Middle frontal gyrus (tissue), 1 donor: ENCODE measurements around the gene CPNE5.
A peak's percentile ranks its signal among the peaks of the same experiment; 100 is the strongest.

Source experiments
- DNase-seq: peaks from one replicate; pipeline ENCODE4 v3.0.0-alpha.2; 2015; ENCODE audit warnings: low spot score; ENCODE audit errors: extremely low spot score

CPNE5 gene

DNA sequence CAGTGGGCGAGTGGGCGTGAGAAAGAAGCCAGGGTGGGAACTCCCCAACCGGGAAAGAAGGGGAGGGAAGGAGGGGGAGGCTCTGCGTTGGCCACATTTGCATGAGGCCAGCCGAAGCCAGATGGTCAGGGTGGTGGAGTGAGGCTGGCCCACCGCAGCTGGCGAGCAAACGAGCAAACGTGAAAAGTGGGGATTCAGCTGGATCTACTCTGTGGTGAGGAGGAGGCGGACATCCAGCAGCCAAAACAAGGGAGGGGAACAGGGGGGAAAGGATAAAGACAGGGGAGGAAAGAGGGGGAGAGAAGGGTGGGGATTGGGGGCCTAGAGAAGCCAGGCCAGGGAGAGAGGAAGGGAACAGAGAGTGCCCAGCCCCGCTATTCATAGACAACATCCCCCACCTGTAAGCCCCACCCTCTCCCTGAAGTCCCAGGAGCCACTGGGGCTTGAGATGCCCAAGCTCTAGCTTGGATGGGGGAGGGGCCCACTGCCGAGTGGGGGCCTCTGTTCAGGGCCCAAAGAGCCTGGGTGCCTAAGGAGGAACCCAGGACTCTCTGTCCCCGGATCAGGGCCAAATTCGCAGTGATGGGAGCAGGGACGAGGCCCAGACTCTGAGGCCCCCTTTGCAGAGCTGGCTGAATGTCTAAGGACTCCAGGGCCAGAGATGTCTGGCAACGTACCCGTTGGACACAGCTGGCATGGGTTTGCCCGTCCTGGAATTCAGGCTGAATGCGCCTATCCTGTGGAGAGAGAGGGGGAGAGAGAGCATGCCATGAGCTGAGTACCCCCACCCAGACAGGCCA, 45.1 kb downstream of the CPNE5 start:
- DNase-seq: no peak

DNA sequence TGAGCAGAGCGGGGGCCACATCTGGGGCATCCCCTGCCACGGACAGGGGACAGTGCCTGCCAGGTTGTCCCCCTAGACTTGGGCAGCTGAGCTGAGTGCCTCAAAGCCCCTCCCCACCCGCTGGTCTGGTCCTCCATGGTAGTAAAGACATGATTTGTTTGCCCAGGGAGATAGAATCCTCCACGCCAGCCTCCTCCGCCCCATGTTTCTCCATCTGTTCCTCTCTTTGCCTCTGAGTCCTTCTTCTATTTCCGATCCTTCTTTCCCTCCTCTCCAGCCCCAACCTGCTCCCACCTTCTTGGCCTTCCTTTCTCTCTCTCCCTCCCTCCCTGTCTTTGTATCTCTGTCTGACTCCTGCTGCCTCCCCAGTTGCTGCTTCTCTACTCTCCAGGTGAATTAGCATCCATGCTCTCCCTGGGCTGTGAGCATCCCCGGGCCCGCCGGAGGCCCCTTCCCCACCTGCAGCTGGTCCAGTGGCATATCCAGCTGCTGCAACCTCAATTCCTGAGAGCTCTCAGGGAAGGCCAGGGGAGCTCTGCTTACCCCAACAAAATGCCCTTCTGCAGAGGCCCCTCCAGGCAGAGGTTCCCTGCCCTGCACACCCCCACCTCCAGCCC, 45.8 kb downstream of the CPNE5 start:
- peak; percentile 33 for DNase-seq

- DNase-seq: no peak
These were observed 47.6 kb downstream of the CPNE5 start for GRCh38 chr6:36791521-36792135.

GRCh38 chr6:36791085-36791484, 48.2 kb downstream of the CPNE5 start:
- no peak for DNase-seq

DNA sequence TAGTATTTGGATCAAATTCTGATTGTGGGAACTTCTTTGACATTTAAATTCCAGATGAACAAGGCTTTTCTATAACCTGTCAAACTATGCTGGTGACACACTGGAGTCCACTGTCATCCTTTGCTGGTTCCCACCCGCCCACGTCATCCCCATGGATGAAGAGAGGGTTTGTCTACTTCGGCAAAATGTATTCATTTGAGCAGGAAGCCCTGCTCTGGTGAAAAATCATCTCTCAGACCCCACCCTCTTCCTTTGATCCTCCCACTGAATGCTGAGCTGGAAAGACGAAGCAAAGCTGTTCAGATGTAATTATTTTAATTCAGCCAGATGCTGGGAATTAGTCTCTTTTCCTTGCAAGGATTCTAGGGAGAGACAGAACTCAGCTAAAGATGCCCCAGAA, 50.5 kb downstream of the CPNE5 start:
- DNase-seq: no peak

DNA sequence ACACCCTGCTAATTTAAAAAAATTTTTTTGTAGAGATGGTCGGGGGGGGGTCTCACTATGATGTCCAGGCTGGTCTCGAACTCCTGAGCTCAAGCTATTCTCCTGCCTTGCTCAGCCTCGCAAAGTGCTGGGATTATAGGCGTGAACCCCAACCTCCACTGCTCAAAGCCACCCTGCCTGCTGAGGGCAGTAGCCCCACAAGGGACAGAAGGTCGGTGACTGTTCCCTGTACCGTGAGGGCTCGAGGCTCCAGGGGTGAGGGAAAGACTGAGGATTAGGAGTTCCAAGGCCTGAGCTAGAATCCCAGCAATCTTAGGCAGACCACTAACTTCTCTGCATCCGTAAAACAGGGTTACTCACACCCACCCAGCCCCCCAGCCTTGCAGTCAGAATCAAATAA, 51.1 kb downstream of the CPNE5 start:
- no peak for DNase-seq

DNA sequence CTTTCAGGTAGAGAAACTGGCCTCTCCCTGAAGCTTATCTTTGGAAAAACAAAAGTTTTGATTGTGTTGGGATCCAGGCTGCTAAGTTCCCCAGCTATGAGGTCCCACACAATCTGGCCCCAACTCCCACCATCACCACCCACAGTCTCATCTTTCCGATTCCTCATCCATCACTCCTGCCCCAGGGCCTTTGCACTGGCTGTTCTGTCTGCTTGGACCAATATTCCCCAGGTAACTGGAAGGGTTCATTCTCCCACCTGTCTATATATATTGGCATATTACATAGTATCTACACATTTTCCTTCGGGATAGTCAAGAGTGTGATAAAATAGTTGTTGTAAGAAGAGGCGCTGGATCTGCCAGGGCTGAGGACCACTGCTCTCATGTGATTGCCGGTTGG, 52.0 kb downstream of the CPNE5 start:
- no peak for DNase-seq

DNA sequence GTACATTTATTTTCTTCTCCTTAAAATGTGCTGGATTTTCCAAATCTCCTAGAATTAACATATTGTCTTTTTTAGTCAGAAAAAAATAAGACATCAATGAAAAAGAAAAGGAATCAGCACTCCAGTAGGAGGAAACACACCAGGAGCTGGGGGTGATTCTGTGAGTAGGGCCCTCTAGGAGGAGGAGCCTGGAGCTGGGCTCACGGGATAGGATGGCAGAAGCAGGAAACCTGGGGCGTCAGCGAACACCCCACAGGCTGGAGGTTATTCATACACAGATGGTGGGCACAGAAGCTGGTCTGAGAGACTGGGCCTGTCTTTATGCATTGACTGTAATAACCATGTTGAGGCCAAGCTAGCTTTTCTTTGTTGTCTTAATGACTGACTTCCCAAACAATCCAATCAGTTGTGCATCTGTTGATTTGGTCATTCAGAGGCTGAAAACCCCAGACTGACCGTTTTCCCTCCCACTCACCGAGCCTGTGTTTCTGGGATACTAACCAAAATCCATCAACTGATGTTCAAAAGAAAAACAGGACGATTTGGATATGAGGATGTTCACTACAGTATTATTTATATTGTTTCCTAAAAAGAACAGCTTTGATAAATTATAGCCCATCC, 53.1 kb downstream of the CPNE5 start:
- no peak for DNase-seq

- no peak for DNase-seq
These were observed 54.9 kb downstream of the CPNE5 start for GRCh38 chr6:36784376-36784636.

DNA sequence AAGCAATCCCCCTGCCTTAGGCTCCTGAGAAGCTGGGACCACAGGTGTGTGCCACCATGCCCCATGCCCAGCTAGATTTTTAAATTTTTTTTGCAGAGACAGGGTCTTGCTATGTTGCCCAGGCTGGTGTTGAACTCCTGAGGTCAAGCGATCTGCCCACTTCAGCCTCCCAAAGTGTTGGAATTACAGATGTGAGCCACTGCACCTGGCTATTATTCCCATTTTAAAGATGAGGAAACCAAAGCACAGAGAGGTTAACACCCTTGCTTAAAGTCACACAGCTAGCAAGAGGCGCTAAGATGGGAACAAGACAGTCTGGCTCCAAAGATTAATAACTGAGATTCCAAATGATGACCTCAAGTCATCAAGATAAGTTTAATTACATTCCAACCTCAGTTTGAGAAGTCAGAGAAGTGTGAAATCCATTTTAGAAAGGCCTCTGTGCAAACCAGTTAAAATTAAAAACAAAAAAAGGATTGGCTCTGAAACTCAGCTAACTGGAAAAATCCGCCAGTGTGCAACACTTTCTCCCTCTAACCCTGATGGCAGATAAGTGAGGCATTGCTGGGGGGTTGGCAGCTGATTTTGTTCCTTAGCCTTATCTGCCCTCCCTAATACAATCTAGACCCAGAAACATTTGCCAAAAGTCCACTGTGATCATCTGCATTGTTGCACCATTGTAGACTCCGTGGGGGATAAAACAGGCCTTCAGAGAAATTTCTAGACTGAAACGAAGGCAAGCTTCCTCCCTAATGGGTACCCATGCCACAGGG, 55.5 kb downstream of the CPNE5 start:
- no peak for DNase-seq

- no peak for DNase-seq
These were observed 57.6 kb downstream of the CPNE5 start for GRCh38 chr6:36781669-36782068.

- no peak for DNase-seq
These were observed 58.6 kb downstream of the CPNE5 start for GRCh38 chr6:36780442-36781177.

DNA sequence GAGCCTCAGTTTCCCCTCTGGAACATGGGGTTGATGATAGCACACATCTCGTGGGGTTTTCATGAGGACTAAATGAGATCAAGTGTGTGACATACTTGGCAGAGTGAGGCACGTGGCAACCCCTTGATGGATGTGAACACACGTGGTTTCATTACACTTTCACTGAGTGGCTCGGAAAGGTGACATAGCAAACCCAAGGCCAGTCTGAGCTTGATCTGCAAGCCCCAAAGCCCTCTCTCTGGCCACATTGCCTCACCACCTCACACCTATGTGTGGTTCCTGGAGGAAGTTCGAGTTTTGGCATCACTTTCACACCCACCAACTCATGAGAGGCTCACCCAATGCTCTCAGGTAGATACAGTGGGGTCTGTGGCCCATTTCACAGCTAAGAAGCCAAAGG, 60.0 kb downstream of the CPNE5 start:
- DNase-seq: no peak

- DNase-seq: no peak
These were observed 61.4 kb downstream of the CPNE5 start for GRCh38 chr6:36777801-36778200.

DNA sequence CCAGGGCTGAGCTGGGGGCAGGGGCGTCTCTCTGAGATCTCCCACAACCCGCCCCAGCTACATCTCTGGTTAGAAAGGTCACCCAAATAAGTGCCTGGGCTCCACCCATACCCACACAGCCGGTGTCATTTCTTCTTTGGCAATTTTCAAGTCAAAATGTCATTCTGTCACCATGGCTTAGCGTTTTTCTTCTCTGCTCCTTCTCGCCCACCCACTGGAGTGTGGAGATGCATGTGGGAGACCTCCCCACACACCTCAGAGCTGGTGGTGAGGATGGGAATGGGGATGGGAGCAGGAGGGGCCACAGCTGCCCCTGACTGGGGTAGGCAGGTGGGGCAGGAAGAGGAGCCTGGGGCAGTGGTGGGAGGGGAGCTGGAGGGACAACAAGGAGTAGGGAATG, 63.1 kb downstream of the CPNE5 start:
- DNase-seq: no peak

- DNase-seq: no peak
These were observed 64.9 kb downstream of the CPNE5 start for GRCh38 chr6:36774331-36774730.

DNA sequence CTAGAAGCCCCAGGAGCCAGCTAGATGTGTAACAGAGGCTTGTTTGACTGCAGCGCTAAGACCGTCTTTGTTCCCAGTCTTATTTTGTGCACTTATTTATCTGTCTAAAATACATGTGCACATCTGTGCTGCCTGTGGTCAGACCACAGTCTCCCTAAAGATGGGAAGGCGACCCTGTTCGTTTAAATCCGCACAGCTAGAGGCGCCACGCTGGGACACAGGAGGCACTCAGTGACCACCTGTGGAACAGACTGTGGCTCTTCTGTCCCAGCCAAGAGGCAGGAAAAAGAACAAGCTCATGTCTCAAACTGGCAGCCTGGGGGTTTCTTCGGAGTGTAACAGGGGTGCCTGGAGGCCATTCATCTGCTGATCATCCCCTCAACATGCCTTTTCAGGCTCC, 66.8 kb downstream of the CPNE5 start:
- no peak for DNase-seq

DNA sequence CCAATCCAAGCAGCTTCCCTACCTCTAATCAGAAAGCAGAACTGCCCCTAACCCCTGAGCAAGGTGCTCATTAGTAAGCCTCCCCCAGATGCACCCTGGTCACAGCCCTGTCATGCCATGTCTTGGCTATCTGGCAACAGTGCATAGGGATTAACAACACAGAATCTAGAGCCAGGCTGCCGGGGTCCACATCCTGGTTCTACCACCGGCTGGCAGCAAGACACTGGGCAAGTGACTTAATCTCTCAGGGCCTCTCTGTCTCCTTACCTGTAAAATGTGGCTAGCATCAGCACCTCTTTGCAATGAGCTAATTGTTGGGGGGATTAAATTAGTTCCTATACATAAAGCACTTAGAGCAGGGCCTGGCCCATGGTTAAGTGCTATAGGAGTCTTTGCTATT, 68.1 kb downstream of the CPNE5 start:
- DNase-seq: no peak

- DNase-seq: no peak
These were observed 69.4 kb downstream of the CPNE5 start for GRCh38 chr6:36769676-36770499.

DNA sequence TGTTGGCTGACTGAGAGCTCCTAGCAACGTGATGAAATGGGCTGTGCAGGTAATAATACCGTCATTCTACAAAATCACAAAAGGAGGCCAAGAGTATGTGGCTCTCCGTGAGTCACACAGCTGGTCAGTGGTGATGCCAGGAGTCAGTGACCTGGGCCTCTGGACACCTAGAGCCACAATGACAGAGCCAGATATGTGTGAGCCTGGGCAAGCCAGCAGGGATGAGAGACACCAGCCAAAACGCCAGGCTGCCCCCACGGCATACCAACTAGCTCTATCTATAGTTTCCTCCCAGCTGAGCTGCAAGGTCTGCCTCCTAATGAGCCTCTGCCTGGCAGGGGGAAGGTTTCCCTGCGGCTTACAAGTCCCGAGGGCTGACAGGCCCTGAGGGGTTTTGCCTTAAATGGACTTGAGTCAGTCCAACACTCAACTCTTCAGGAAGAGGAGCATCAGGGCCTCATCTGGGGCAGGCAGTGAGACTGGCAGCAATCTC, 70.0 kb downstream of the CPNE5 start:
- no peak for DNase-seq
